GM18517 (cell line): ENCODE data around the gene TCF12.
"Not testable (repeated sequence)": the region's sequence is repeated elsewhere in the genome, so short reads cannot be mapped to it uniquely, and the experiment has no call there.

Source experiments
- ATAC-seq: cut with Tn5 transposase; IDR thresholded peaks from one replicate; pipeline ENCODE4 v1.9.1; 2021; ENCODE audit warnings: mild to moderate bottlenecking, moderate library complexity; ENCODE audit not compliant: unreplicated experiment

The TCF12 gene

DNA sequence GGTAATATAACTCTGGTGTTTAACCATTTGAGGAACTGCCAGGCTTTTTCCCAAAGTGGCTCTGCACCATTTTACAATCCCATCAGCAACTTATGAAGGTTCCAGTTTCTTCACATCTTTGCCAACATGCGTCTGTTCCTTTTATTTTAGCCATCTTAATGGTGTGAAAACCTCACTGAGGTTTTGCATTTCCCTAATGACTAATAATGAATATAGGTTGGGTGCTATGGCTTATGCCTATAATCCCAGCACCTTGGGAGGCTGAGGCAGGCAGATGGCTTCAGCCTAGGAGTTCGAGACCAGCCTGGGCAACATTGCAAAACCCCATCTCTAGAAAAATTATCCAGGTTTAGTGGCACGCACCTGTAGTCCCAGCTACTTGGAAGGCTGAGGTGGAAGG is 210.6 kb downstream of the TCF12 start:
- ATAC-seq, result no peak

DNA sequence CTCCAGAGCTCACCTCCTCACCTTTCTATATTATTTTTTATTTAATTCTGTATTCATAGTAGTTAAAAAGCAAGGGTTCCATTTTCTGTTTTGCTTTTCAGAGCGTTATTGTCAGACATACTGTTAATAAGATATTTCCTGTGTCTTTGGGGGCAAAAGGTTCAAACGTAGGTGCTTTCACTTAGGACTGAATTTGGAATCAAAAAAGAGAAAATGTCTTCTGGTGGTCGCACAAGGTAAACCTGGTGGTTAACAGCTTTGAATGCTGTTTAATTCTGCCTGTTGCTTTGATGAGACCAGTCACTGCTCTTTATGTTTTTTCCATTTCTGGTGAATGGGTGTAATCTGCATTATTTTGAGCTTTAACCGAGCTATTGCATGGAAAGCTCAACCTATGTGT is 212.5 kb downstream of the TCF12 start:
- ATAC-seq, result no peak

DNA sequence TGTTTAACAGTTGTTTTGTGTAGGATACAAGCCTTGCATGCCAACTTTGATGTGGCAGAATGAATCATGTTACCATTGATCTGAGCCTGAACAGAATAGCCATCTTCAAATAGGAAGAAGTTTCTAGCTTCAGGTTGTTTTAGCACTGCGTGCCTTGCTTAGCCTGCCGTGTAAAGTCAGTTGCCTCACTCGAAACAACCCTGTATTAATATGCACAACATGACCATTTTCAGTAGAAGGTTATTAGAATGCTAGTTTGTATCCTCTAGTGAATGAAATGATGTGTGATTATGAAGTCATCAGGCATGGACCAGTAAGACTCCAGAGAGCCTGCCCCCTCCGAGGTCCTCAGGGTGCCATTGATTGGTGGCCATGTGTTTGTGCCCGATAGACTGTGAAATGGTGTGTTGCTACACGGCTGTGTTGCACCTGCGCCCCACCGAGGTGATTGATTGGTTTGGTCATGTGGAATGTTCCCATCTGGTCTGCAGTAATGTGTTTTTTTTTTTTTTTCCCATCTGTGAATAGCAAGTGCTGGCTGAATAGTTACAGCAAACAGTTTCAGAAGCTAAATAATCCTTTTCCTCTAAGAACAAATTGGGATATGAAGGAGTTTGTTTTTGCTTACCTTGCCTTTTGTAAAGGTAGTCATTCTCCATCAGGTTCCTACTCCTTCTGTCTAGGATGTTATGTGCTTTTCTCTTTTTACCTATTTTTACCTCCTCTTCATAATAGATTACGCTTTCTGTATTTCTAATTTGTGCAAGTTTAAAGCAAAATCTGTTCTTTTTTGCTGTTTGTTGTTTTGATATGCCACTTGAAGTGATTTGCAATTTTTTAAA is 214.9 kb downstream of the TCF12 start:
- no peak for ATAC-seq

DNA sequence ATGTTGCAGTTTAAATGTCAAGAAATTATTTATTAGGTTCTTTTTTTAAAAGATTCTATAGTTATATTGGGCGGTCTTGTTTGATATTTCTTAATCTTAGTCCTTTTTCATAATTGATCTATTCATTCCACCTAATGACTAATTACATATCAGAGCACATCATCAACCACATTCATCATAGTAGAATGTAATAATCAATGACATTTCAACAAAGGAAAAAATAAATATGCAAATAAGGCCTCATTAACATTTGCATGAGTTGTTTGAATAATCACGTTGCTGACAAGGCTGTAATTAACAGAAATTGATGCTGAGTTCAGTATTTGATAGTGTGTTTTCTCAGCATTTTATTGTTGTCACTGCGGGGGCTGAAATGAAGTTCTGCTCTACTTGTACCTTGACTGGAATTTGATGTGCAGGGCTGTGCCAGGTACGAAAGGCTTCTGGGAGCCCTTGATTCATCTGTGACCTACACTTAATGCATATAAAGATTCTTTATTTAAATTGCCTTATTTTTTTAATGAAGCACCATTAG is 215.7 kb downstream of the TCF12 start:
- no peak for ATAC-seq

- no peak for ATAC-seq
Observed at GRCh38 chr15:57134851-57135250, 216.4 kb downstream of the TCF12 start.

DNA sequence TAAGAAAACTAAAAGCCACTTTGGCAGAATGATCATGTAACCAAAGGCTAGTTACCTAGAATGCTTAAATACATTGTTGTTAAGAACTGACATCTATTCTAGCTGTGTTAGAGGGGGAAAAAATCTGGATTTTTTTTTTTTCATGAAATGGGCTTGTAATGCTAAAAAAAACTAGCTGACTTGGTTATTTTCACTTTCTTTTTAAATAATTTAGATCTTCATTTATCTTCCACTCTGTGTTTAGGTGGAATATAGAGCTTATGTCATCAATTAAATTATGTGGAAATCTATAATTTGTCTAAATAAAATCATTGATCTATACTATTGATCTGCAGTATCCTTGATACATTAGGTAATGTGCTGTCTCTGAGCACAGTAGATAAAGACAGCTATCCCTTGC is 217.4 kb downstream of the TCF12 start:
- no peak for ATAC-seq

- no peak for ATAC-seq
Observed at GRCh38 chr15:57138349-57138788, 219.9 kb downstream of the TCF12 start.

DNA sequence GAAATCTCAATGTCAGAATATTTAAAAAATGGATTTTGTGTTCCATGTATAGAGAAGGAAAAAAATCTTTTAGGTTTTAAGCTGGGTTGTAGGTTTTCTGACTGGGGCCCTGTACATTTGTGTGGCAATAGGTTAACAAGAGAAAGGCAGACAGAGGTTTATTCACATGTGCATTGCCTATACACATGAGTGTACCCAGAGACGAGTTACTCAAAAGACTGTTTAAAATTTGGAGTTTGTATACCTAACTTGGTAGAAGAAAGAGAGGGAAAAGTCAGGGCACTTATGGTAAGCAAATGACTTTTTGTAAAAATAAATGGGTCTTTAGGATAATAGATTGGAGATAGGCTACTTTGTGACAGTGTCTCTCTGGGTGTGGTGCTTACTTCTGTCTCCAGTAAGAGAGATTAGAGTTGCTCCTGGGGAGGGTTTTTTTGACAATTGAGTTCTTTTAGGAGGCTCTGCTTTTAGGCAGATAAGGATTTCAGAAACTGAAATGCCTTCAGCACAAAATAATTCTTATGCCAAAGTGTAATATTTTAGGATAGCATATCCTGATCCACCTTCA is 225.2 kb downstream of the TCF12 start:
- no peak for ATAC-seq

- no peak for ATAC-seq
Observed at GRCh38 chr15:57144448-57144847, 226.0 kb downstream of the TCF12 start.

- ATAC-seq, result no peak
Observed at GRCh38 chr15:57146506-57147201, 228.2 kb downstream of the TCF12 start.

GRCh38 chr15:57147621-57148020 is 229.2 kb downstream of the TCF12 start:
- ATAC-seq, result no peak

GRCh38 chr15:57148262-57148661 is 229.8 kb downstream of the TCF12 start:
- no peak for ATAC-seq

- ATAC-seq, result no peak
Observed at GRCh38 chr15:57149196-57149595, 230.8 kb downstream of the TCF12 start.

DNA sequence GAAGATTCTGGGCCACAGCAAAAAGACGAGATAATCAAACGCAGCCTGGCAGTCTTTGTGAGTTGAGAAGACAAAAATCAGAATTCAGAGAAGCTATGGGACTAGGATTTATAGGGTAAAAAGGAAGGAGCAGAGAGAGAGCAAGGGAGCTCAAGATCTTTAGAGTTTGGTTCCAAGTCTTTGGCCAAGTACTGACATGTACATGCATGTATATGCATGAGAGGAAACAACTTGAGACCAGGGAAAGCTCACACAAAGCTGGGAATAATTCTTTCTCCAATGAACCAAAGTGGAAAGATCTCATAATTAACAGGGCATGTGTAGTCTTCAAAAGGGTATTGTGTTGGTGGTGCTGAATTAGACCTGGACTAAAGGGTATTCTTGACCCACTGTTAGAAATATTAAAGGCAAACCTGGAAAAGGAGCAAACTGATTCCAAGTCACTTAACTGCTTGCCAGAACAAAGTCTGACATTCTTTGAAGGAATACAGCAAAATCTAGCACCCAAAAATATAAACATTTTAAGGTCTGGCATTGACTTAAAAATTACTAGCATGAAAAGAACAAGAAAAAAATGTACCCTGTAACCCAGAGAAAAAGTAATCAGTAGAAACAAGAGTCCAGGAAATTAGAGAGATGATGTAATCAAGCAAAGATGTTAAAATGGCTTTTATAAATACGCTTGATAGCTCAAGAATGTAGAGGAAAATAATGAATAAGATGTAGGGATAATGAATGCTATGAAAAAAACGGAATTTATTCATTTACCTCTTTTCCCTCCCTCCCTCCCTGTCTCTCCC is 231.8 kb downstream of the TCF12 start:
- no peak for ATAC-seq

DNA sequence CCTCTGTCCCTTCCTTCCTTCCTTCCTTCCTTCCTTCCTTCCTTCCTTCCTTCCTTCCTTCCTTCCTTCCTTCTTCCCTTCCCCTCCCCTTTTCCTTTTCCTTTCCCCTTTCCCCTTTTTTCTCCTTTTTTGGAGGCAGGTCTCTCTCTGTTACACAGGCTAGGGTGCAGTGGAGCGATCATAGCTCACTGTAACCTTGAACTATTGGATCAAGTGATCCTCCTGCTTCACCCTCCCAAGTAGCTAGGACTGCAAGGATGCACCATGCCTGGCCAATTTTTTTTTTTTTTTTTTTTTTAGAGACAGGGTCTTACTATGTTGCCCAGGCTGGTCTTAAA is 232.4 kb downstream of the TCF12 start:
- ATAC-seq, result not testable (repeated sequence)

- ATAC-seq, result no peak
Observed at GRCh38 chr15:57152133-57152532, 233.7 kb downstream of the TCF12 start.

GRCh38 chr15:57152666-57153539 is 234.5 kb downstream of the TCF12 start:
- ATAC-seq, result no peak

DNA sequence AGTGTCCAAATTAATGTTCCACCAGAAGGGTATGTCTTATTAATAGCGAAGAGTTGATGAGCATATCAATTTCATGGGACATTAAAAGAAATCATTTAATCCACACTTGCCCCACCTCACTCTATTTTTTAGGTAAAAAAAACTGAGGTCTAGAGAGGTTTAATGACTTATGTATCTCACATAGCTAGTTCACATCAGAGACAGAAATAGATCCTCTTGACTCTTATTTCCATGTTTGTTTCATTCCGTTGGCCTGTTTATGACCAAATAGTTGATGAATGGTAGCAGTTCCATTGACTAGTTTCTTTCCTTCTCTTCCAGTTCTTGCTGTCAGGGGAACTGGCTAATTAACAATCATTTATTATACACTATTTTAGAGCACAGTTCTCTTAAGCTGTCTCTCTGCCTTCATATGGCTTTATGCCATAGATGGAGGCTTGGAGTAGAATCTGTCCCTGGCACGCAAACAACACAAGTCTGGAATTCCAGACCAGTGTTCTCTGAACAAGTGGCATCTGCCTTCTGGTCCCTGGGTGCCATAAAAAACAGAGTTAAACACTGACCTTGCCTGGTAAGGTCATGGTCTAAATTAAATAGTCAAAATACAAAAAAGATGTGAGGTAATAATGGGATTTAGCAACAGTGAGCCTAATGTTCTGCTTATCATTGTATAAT is 237.9 kb downstream of the TCF12 start:
- no peak for ATAC-seq

DNA sequence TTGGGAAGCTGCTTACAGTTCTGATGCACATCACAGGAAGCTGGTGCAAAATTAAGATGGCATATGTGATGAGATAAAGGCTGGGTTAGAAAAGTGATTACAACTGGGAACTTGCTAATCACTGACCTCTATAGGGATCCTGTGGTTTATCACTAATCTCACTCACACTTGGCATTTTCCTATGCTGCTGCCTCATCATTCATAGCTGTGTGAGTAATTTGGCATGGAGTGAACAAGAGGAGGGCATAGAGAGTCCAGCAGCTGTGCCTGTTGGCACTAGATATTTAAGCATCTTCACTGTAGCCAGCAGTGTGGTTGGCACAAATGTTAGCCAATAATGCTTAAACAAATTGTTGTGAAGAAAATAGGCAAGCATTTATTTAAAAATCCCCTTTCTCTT is 240.1 kb downstream of the TCF12 start:
- no peak for ATAC-seq
